Subcutaneous adipose tissue (tissue), 4 donors: ENCODE data around the gene RPL10A. TPM values are rescaled to one million over a fixed set of nuclear protein-coding genes. Genes with fewer than 3 reads are reported as not detected.

Experiments
- total RNA-seq, 4 donors: library from RNA; depleted of rRNA; stranded (reverse); fragments of >200 nt; gene quantifications; one replicate each; pipeline ENCODE4 v1.1.0, GENCODE V29; 2016
- TF ChIP-seq, protein P1 (sequence below): fragments of 450-650 bp; IDR thresholded peaks from one replicate; pipeline ENCODE4 v1.5.1; 2016; ENCODE audit warnings: low read depth, mild to moderate bottlenecking, control low read depth, antibody characterized with exemption, moderate library complexity

The RPL10A gene
- total RNA-seq, 4 donors from 2014 or later: 985 to 1,194 (median 1,120) TPM

- TF ChIP-seq, protein P1, sequence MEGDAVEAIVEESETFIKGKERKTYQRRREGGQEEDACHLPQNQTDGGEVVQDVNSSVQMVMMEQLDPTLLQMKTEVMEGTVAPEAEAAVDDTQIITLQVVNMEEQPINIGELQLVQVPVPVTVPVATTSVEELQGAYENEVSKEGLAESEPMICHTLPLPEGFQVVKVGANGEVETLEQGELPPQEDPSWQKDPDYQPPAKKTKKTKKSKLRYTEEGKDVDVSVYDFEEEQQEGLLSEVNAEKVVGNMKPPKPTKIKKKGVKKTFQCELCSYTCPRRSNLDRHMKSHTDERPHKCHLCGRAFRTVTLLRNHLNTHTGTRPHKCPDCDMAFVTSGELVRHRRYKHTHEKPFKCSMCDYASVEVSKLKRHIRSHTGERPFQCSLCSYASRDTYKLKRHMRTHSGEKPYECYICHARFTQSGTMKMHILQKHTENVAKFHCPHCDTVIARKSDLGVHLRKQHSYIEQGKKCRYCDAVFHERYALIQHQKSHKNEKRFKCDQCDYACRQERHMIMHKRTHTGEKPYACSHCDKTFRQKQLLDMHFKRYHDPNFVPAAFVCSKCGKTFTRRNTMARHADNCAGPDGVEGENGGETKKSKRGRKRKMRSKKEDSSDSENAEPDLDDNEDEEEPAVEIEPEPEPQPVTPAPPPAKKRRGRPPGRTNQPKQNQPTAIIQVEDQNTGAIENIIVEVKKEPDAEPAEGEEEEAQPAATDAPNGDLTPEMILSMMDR: no peak
Observed at GRCh38 chr6:35474131-35474941, 6.1 kb downstream of the RPL10A start.

DNA sequence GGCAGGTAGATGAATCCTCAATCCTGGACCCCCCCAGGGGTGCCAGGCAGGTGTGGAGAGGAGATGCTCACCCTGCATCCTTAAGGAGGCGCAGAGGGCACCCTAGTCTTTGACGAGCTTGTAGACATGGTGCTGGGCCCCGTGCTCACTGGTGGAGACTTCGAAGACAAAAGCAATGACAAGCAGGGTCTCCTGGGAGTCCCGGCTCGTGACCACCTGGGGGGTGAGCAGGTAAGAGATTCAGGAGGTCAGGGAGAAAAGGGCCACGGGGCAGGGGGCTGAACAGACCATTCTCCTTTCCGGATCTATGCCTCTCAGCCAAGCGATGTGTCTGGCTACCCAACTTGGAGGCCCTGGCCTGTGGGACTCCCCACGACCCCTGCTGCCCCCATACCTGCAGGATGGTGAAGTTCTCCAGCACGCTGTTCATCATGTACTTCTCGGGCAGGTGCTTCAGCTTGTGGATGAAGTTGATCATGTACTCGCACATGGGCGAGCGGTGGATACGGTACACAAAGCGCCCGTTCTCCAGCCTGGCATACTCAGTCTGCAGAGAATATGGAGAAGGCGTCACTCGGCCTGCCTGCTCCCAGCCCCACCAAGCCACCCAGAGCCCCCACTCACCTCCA lies 6.9 kb downstream of the RPL10A start:
- TF ChIP-seq, protein P1: no peak

- TF ChIP-seq, protein P1: no peak
Observed at GRCh38 chr6:35475573-35475972, 7.4 kb downstream of the RPL10A start.

GRCh38 chr6:35476004-35476403 lies 7.8 kb downstream of the RPL10A start:
- TF ChIP-seq, protein P1: no peak

DNA sequence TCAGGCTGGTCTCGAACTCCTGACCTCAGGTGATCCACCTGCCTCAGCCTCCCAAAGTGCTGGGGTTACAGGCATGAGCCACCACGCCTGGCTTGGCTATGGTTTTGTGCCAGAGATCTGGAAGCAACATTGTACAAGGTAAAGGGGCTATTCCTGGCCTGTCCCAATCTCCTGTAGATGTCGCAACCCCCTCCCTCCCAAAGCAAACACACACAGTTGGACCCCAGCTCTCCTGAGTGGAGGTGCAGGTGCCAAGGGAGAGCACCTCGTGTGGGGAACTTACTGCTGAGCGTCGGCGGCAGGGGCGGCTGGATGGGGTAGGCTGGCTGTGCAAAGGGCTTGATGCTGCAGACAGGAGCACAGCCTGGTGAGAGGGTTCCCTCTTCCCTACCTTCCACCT lies 8.8 kb downstream of the RPL10A start:
- TF ChIP-seq, protein P1: no peak

- TF ChIP-seq, protein P1: no peak
Observed at GRCh38 chr6:35477551-35478179, 9.5 kb downstream of the RPL10A start.

GRCh38 chr6:35478259-35478658 lies 10.1 kb downstream of the RPL10A start:
- TF ChIP-seq, protein P1: no peak
